ENCODE measurements around the gene USF1. TPM values are rescaled to one million over a fixed set of nuclear protein-coding genes. Genes with fewer than 3 reads are reported as not detected.

The USF1 gene
- total and polyA plus RNA-seq, 2 donors from 2014 or later: 48.7 to 56.1 TPM

- Histone ChIP-seq H3K36me3 (ENCODE audit: control insufficient read depth in 2 of 3, insufficient read depth in 3 of 3, low read length in 3 of 3) (peaks cover 0 to 32% (median 20%) of the 10 kb centered on the region in 3 donors), H3K27ac (ENCODE audit: low read depth in 2 of 2, low read length in 2 of 2) (no peak overlapping the region), H3K27me3 (ENCODE audit: control insufficient read depth, insufficient read depth, low read length) (no peaks in the 10 kb centered on the region), H3K4me3 (ENCODE audit: low read length in 3 of 3) (no peak overlapping the region), H3K9ac (ENCODE audit: low read length in 3 of 3) (no peak overlapping the region), H3K9me3 (ENCODE audit: control insufficient read depth in 2 of 3, insufficient read depth in 1 of 3, low read length in 3 of 3) (no peaks in the 10 kb centered on the region), H3K4me1 (ENCODE audit: control insufficient read depth in 2 of 3, insufficient read depth in 2 of 3, low read depth in 1 of 3, low read length in 3 of 3) (peaks cover 0 to 10% (median 2%) of the 10 kb centered on the region in 3 donors)
- DNase-seq (no peak), FAIRE-seq (no peak)
- intact Hi-C loops (cut with DNase I): no loop called here
- TF ChIP-seq CTCF (IDR thresholded peaks at IDR 0.05; ENCODE audit: borderline replicate concordance, extremely low read depth, insufficient read depth): no peak
Measured at GRCh38 chr1:160999376-160999775, 46.4 kb downstream of the USF1 start.

GRCh38 chr1:160997323-160998038, 48.3 kb downstream of the USF1 start:
- peaks cover 0 to 32% (median 20%) of the 10 kb centered on the region in 3 donors for H3K36me3 ChIP-seq (ENCODE audit: control insufficient read depth in 2 of 3, insufficient read depth in 3 of 3, low read length in 3 of 3)
- no peak overlapping the region for H3K9ac ChIP-seq (ENCODE audit: low read length in 3 of 3)

GRCh38 chr1:160996178-160996577, 49.6 kb downstream of the USF1 start:
- H3K4me3 ChIP-seq (ENCODE audit: low read length in 3 of 3): no peak overlapping the region
- no peaks in the 10 kb centered on the region for H3K27me3 ChIP-seq (ENCODE audit: control insufficient read depth, insufficient read depth, low read length)
- no peak for DNase-seq
- H3K27ac ChIP-seq (ENCODE audit: low read depth in 2 of 2, low read length in 2 of 2): no peak overlapping the region
- peaks cover 0 to 31% (median 20%) of the 10 kb centered on the region in 3 donors for H3K36me3 ChIP-seq (ENCODE audit: control insufficient read depth in 2 of 3, insufficient read depth in 3 of 3, low read length in 3 of 3)
- H3K9me3 ChIP-seq (ENCODE audit: control insufficient read depth in 2 of 3, insufficient read depth in 1 of 3, low read length in 3 of 3): no peaks in the 10 kb centered on the region
- intact Hi-C loops (cut with DNase I): no loop called here
- TF ChIP-seq CTCF (IDR thresholded peaks at IDR 0.05; ENCODE audit: borderline replicate concordance, extremely low read depth, insufficient read depth): no peak
- no peak for FAIRE-seq
- H3K9ac ChIP-seq (ENCODE audit: low read length in 3 of 3): no peak overlapping the region
- H3K4me1 ChIP-seq (ENCODE audit: control insufficient read depth in 2 of 3, insufficient read depth in 2 of 3, low read depth in 1 of 3, low read length in 3 of 3): peaks cover 0 to 6% (median 2%) of the 10 kb centered on the region in 3 donors

More at GRCh38 chr1:160997323-160998038, 48.3 kb downstream of the USF1 start:
- Histone ChIP-seq H3K27me3 (ENCODE audit: control insufficient read depth, insufficient read depth, low read length) (no peaks in the 10 kb centered on the region), H3K9me3 (ENCODE audit: control insufficient read depth in 2 of 3, insufficient read depth in 1 of 3, low read length in 3 of 3) (no peaks in the 10 kb centered on the region), H3K4me1 (ENCODE audit: control insufficient read depth in 2 of 3, insufficient read depth in 2 of 3, low read depth in 1 of 3, low read length in 3 of 3) (peaks cover 0 to 9% (median 2%) of the 10 kb centered on the region in 3 donors), H3K4me3 (ENCODE audit: low read length in 3 of 3) (no peak overlapping the region), H3K27ac (ENCODE audit: low read depth in 2 of 2, low read length in 2 of 2) (peak overlapping the region; percentile 48 to 82)
- intact Hi-C loops (cut with DNase I): no loop called here
- DNase-seq: peak; percentile 35 to 77 (median 54)
- FAIRE-seq: no peak
- TF ChIP-seq CTCF (IDR thresholded peaks at IDR 0.05; ENCODE audit: borderline replicate concordance, extremely low read depth, insufficient read depth): peak; percentile 71

Data from kidney (tissue), 14 donors.